ENCODE measurements around the gene VPS13D. TPM values are rescaled to one million over a fixed set of nuclear protein-coding genes. Genes with fewer than 3 reads are reported as not detected.

VPS13D gene
- total and polyA plus RNA-seq, 10 of the 15 experiments (the other 5 are each of a cell fraction or from before 2014, with no cell fraction given): 1.4 to 16.9 (median 8.5) TPM

- FAIRE-seq (no peak), ATAC-seq (no peak), DNase-seq (ENCODE audit: low read depth, low spot score) (no peak)
- H3K4me2 ChIP-seq (ENCODE audit: control insufficient read depth, insufficient read depth): no peak overlapping the region
- peaks cover 4% of the 10 kb centered on the region for H3K4me1 ChIP-seq (ENCODE audit: control insufficient read depth, insufficient read depth, low read length)
- BruUV-seq (replicated peaks): no TSS peak
- H3K9me3 ChIP-seq (replicated peaks; ENCODE audit: control insufficient read depth, insufficient read depth, low read length): peaks cover 1% of the 10 kb centered on the region; the same call in 1 of the 3 replicates
- ChIA-PET CTCF (no interaction called here), POLR2A (no interaction called here), RAD21 (ENCODE audit: unreplicated experiment) (interaction anchor here (1.4 kb wide), 1 partner anchor 41 kb away, joined by 3 read pairs; no protein-coding TSS in a partner anchor), SMC1A (ENCODE audit: uncharacterized antibody, unreplicated experiment) (interaction anchor here (1.0 kb wide), 1 partner anchor 67 kb away, joined by 3 read pairs; no protein-coding TSS in a partner anchor)
- H3K4me3 ChIP-seq: no peak overlapping the region
- WGBS (ENCODE audit: insufficient coverage, insufficient replicate concordance, low lambda C conversion rate, missing lambda C conversion rate): 98% methylated on average over 2 of the region's 2 CpGs
- TF ChIP-seq, protein P1, sequence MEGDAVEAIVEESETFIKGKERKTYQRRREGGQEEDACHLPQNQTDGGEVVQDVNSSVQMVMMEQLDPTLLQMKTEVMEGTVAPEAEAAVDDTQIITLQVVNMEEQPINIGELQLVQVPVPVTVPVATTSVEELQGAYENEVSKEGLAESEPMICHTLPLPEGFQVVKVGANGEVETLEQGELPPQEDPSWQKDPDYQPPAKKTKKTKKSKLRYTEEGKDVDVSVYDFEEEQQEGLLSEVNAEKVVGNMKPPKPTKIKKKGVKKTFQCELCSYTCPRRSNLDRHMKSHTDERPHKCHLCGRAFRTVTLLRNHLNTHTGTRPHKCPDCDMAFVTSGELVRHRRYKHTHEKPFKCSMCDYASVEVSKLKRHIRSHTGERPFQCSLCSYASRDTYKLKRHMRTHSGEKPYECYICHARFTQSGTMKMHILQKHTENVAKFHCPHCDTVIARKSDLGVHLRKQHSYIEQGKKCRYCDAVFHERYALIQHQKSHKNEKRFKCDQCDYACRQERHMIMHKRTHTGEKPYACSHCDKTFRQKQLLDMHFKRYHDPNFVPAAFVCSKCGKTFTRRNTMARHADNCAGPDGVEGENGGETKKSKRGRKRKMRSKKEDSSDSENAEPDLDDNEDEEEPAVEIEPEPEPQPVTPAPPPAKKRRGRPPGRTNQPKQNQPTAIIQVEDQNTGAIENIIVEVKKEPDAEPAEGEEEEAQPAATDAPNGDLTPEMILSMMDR (IDR thresholded peaks at IDR 0.05 in 2 of 3, conservative IDR thresholded peaks at IDR 0.05 in 1 of 3; ENCODE audit: control insufficient read depth in 2 of 3, extremely low read depth in 1 of 3, insufficient read depth in 1 of 3, low read depth in 3 of 3, low read length in 3 of 3): no peak
- no peak for TF ChIP-seq STAT3 (IDR thresholded peaks at IDR 0.05; ENCODE audit: low read depth, low read length)
- no peak overlapping the region for H3K9ac ChIP-seq (ENCODE audit: control insufficient read depth, insufficient read depth, low read length)
- no peak overlapping the region for H2AFZ ChIP-seq (ENCODE audit: control insufficient read depth, low read depth, low read length)
- no peaks in the 10 kb centered on the region for H3K79me2 ChIP-seq (ENCODE audit: control insufficient read depth, insufficient read depth, low read length)
- no peaks in the 10 kb centered on the region; a peak in 1 of 4 replicates for H3K36me3 ChIP-seq (ENCODE audit: control insufficient read depth in 2 of 2, insufficient read depth in 2 of 2, low read length in 1 of 2)
- no peaks in the 10 kb centered on the region; the same call in 1 of the 2 replicates for H4K20me1 ChIP-seq (ENCODE audit: control insufficient read depth, insufficient read depth)
- no peaks in the 10 kb centered on the region for H3K27me3 ChIP-seq (replicated peaks in 1 of 2; ENCODE audit: control insufficient read depth in 2 of 2, insufficient read depth in 2 of 2, low read length in 1 of 2)
- H3K27ac ChIP-seq (ENCODE audit: control insufficient read depth, insufficient read depth): no peak overlapping the region
- intact Hi-C loops (cut with micrococcal nuclease; ENCODE audit: unreplicated experiment) (no loop called here), in situ Hi-C loops (cut with MboI) (no loop called here)
These were observed 246.1 kb downstream of the VPS13D start for GRCh38 chr1:12475947-12476346.

GRCh38 chr1:12477314-12477713 is 247.5 kb downstream of the VPS13D start:
- FAIRE-seq: no peak
- no peaks in the 10 kb centered on the region for H3K79me2 ChIP-seq (ENCODE audit: control insufficient read depth, insufficient read depth, low read length)
- H3K27me3 ChIP-seq (replicated peaks in 1 of 2; ENCODE audit: control insufficient read depth in 2 of 2, insufficient read depth in 2 of 2, low read length in 1 of 2): no peaks in the 10 kb centered on the region
- no peaks in the 10 kb centered on the region; the same call in 1 of the 2 replicates for H4K20me1 ChIP-seq (ENCODE audit: control insufficient read depth, insufficient read depth)
- no peak overlapping the region for H3K9ac ChIP-seq (ENCODE audit: control insufficient read depth, insufficient read depth, low read length)
- DNase-seq (ENCODE audit: low read depth, low spot score): no peak
- CTCF ChIA-PET: no interaction called here
- in situ Hi-C loops (cut with MboI) (no loop called here), intact Hi-C loops (cut with micrococcal nuclease; ENCODE audit: unreplicated experiment) (no loop called here)
- H3K4me1 ChIP-seq (ENCODE audit: control insufficient read depth, insufficient read depth, low read length): peaks cover 6% of the 10 kb centered on the region
- SMC1A ChIA-PET (ENCODE audit: uncharacterized antibody, unreplicated experiment): interaction anchor here (1.0 kb wide), 1 partner anchor 14 kb away, joined by 4 read pairs; no protein-coding TSS in a partner anchor
- no peak overlapping the region for H2AFZ ChIP-seq (ENCODE audit: control insufficient read depth, low read depth, low read length)
- POLR2A ChIA-PET: no interaction called here
- no peaks in the 10 kb centered on the region; a peak in 1 of 4 replicates for H3K36me3 ChIP-seq (ENCODE audit: control insufficient read depth in 2 of 2, insufficient read depth in 2 of 2, low read length in 1 of 2)
- no peak overlapping the region for H3K27ac ChIP-seq (ENCODE audit: control insufficient read depth, insufficient read depth)
- ATAC-seq: no peak
- H3K4me3 ChIP-seq: no peak overlapping the region
- H3K9me3 ChIP-seq (replicated peaks; ENCODE audit: control insufficient read depth, insufficient read depth, low read length): peaks cover 1% of the 10 kb centered on the region; the same call in 1 of the 3 replicates
- BruUV-seq (replicated peaks): no TSS peak
- no peak overlapping the region for H3K4me2 ChIP-seq (ENCODE audit: control insufficient read depth, insufficient read depth)
- RAD21 ChIA-PET (ENCODE audit: unreplicated experiment): no interaction called here
- 96% methylated on average over 5 of the region's 5 CpGs for WGBS (ENCODE audit: insufficient coverage, insufficient replicate concordance, low lambda C conversion rate, missing lambda C conversion rate)
- no peak for TF ChIP-seq ZZZ3 (IDR thresholded peaks at IDR 0.05; ENCODE audit: control insufficient read depth, insufficient read length, low read depth)
- no peak for TF ChIP-seq ATF2 (IDR thresholded peaks at IDR 0.05; ENCODE audit: low read length)
- TF ChIP-seq ZBTB40 (IDR thresholded peaks at IDR 0.05; ENCODE audit: borderline replicate concordance): no peak
- no peak for TF ChIP-seq PAX5 (IDR thresholded peaks at IDR 0.05; ENCODE audit: borderline replicate concordance, low read depth, low read length)
- no peak for TF ChIP-seq KDM1A (IDR thresholded peaks at IDR 0.05; ENCODE audit: borderline replicate concordance)
- TF ChIP-seq SIX5 (IDR thresholded peaks at IDR 0.05; ENCODE audit: low read depth, low read length, severe bottlenecking): no peak
- no peak for TF ChIP-seq STAT3 (IDR thresholded peaks at IDR 0.05; ENCODE audit: low read depth, low read length)
- TF ChIP-seq TCF12 (IDR thresholded peaks at IDR 0.05; ENCODE audit: low read depth, low read length): no peak
